NT2/D1 (cell line): ENCODE data around the gene BIRC3.

Experiments used
- DNase-seq: peaks from one replicate; pipeline ENCODE4 v3.0.0-alpha.2; 2011; ENCODE audit warnings: low read depth, low spot score
- H3K27me3 ChIP-seq: 2 replicates; pipeline ENCODE4 v1.6.0; 2011; ENCODE audit warnings: mild to moderate bottlenecking; ENCODE audit not compliant: insufficient read length, insufficient read depth
- H3K36me3 ChIP-seq: 2 replicates; pipeline ENCODE4 v1.6.1; 2011; ENCODE audit warnings: mild to moderate bottlenecking, low read length, mixed read lengths; ENCODE audit not compliant: insufficient read depth, insufficient read length
- H3K4me1 ChIP-seq: 2 replicates; pipeline ENCODE4 v1.5.1; 2011; ENCODE audit not compliant: insufficient read depth, insufficient read length
- H3K4me3 ChIP-seq: 2 replicates; pipeline ENCODE4 v1.5.1; 2011; ENCODE audit warnings: low read depth; ENCODE audit not compliant: insufficient read length
- H3K9ac ChIP-seq: 2 replicates; pipeline ENCODE4 v1.6.0; 2011; ENCODE audit warnings: low read depth; ENCODE audit not compliant: insufficient read length
- H3K9me3 ChIP-seq: 2 replicates; pipeline ENCODE4 v1.5.1; 2011; ENCODE audit warnings: mild to moderate bottlenecking, low read length; ENCODE audit not compliant: insufficient read depth
- SUZ12 ChIP-seq: IDR thresholded peaks from 2 replicates; pipeline ENCODE4 v1.6.1; 2011; ENCODE audit not compliant: insufficient read length, insufficient read depth; ENCODE audit errors: extremely low read depth
- YY1 ChIP-seq: IDR thresholded peaks from 2 replicates; pipeline ENCODE4 v1.6.1; 2011; ENCODE audit not compliant: insufficient read length, insufficient read depth
- ZNF274 ChIP-seq: IDR thresholded peaks from 2 replicates; pipeline ENCODE4 v1.6.1; 2011; ENCODE audit warnings: mild to moderate bottlenecking, low read depth, low read length

BIRC3 gene

DNA sequence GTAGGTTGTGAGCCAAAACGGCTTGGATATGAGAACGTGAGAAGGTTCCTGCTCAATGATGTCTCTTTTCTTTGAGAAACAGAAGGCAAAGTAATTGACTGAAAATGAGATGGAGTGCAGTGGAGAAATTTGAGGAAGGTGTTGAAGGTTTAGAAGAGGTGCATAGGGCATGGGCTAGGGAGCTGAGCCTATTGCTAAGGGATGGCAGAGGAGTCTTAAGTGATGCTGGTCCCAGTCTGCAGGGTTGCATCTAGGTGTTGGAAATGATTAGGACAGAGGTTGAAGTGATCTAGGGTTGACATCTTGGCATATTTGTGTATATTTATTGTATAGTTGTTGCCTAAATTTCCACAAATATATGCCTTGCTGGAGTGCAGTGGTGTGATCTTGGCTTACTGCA, 2.3 kb downstream of the BIRC3 start:
- TF ChIP-seq ZNF274 (no peak), SUZ12 (no peak), YY1 (no peak)
- H3K4me3 ChIP-seq, result no peak overlapping the region

DNA sequence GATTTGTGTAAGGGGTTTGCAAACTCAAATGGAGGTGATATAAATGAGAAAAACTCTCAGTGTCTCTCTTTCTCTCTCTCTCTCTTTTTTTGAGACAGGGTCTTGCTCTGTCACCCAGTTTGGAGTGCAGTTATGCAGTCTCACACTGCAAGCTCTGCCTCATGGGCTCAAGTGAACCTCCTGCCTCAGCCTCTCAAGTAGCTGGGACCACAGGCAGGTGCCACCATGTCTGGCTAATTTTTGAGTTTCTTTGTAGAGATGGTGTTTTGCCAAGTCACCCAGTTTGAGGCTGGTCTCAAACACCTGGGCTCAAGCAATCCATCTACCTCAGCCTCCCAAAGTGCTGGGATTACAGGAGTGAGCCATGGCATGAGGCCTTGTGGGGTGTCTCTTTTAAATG, 2.9 kb downstream of the BIRC3 start:
- no peak for DNase-seq
- Histone ChIP-seq H3K36me3 (no peaks in the 10 kb centered on the region), H3K27me3 (no peaks in the 10 kb centered on the region), H3K4me3 (no peak overlapping the region), H3K9ac (no peak overlapping the region), H3K9me3 (no peaks in the 10 kb centered on the region), H3K4me1 (no peaks in the 10 kb centered on the region)
- TF ChIP-seq ZNF274 (no peak), SUZ12 (no peak), YY1 (no peak)

More for the DNA sequence above, 2.3 kb downstream of the BIRC3 start:
- Histone ChIP-seq H3K4me1 (no peaks in the 10 kb centered on the region), H3K9ac (no peak overlapping the region), H3K9me3 (no peaks in the 10 kb centered on the region), H3K27me3 (no peaks in the 10 kb centered on the region), H3K36me3 (no peaks in the 10 kb centered on the region)
- DNase-seq, result no peak

- no peak for DNase-seq
- no peak overlapping the region for H3K9ac ChIP-seq
- no peaks in the 10 kb centered on the region for H3K27me3 ChIP-seq
- H3K36me3 ChIP-seq, result no peaks in the 10 kb centered on the region
- H3K4me1 ChIP-seq, result no peaks in the 10 kb centered on the region
- TF ChIP-seq SUZ12 (no peak), YY1 (no peak), ZNF274 (no peak)
- no peak overlapping the region for H3K4me3 ChIP-seq
- H3K9me3 ChIP-seq, result no peaks in the 10 kb centered on the region
Observed at GRCh38 chr11:102320679-102321078, 3.4 kb downstream of the BIRC3 start.

DNA sequence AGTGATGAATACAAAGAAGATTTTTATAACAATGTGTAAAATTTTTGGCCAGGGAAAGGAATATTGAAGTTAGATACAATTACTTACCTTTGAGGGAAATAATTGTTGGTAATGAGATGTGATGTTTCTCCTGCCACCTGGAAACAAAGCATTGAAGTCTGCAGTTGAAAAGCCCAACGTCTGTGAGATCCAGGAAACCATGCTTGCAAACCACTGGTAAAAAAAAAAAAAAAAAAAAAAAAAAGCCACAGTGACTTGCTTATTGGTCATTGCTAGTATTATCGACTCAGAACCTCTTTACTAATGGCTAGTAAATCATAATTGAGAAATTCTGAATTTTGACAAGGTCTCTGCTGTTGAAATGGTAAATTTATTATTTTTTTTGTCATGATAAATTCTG, 5.3 kb downstream of the BIRC3 start:
- Histone ChIP-seq H3K27me3 (no peaks in the 10 kb centered on the region), H3K4me1 (no peaks in the 10 kb centered on the region), H3K4me3 (no peak overlapping the region), H3K9me3 (no peaks in the 10 kb centered on the region), H3K36me3 (no peaks in the 10 kb centered on the region), H3K9ac (no peak overlapping the region)
- no peak for DNase-seq
- TF ChIP-seq SUZ12 (no peak), ZNF274 (no peak), YY1 (no peak)

GRCh38 chr11:102323542-102324251, 6.4 kb downstream of the BIRC3 start:
- no peaks in the 10 kb centered on the region for H3K36me3 ChIP-seq
- no peaks in the 10 kb centered on the region for H3K4me1 ChIP-seq
- TF ChIP-seq SUZ12 (no peak), YY1 (no peak), ZNF274 (no peak)
- no peaks in the 10 kb centered on the region for H3K27me3 ChIP-seq
- H3K4me3 ChIP-seq, result no peak overlapping the region
- no peaks in the 10 kb centered on the region for H3K9me3 ChIP-seq
- DNase-seq, result no peak
- no peak overlapping the region for H3K9ac ChIP-seq

DNA sequence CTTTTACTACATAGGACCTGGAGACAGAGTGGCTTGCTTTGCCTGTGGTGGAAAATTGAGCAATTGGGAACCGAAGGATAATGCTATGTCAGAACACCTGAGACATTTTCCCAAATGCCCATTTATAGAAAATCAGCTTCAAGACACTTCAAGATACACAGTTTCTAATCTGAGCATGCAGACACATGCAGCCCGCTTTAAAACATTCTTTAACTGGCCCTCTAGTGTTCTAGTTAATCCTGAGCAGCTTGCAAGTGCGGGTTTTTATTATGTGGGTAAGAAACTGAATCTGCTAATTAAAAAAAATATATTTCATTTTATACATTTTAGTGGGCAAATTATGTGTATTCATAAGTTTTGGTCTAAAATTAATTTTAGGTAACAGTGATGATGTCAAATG, 7.8 kb downstream of the BIRC3 start:
- no peak for DNase-seq
- no peaks in the 10 kb centered on the region for H3K4me1 ChIP-seq
- H3K9me3 ChIP-seq, result no peaks in the 10 kb centered on the region
- H3K36me3 ChIP-seq, result no peaks in the 10 kb centered on the region
- H3K9ac ChIP-seq, result no peak overlapping the region
- TF ChIP-seq SUZ12 (no peak), ZNF274 (no peak), YY1 (no peak)
- H3K27me3 ChIP-seq, result no peaks in the 10 kb centered on the region
- H3K4me3 ChIP-seq, result no peak overlapping the region

DNA sequence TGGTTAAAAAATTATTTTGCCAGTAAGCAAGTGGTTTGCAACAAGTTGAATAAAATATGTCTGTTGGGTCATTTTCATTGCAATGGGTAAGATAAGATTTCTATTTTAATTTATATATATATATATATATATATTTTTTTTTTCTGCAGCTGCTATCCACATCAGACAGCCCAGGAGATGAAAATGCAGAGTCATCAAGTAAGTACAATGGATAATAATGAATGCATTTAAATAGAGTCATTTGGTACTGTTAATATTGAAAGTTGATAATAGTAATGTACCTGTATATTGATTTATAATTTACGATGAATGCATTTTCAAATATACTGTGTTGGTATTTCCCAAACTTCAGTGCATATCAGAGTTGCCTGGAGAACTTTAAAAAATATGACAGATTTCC, 11.5 kb downstream of the BIRC3 start:
- Histone ChIP-seq H3K4me3 (no peak overlapping the region), H3K4me1 (no peaks in the 10 kb centered on the region), H3K9me3 (no peaks in the 10 kb centered on the region), H3K27me3 (no peaks in the 10 kb centered on the region), H3K36me3 (no peaks in the 10 kb centered on the region), H3K9ac (no peak overlapping the region)
- DNase-seq, result no peak
- no peak for TF ChIP-seq SUZ12
- TF ChIP-seq ZNF274, result no peak
- no peak for TF ChIP-seq YY1
